Fibroblast of upper back skin (primary cell): ENCODE data around the gene PRAMEF5.
"Not testable (repeated sequence)": the region's sequence is repeated elsewhere in the genome, so short reads cannot be mapped to it uniquely, and the experiment has no call there.

Source experiments
- DNase-seq: peaks from one replicate; pipeline ENCODE4 v3.0.0-alpha.2; 2013

PRAMEF5 gene

DNA sequence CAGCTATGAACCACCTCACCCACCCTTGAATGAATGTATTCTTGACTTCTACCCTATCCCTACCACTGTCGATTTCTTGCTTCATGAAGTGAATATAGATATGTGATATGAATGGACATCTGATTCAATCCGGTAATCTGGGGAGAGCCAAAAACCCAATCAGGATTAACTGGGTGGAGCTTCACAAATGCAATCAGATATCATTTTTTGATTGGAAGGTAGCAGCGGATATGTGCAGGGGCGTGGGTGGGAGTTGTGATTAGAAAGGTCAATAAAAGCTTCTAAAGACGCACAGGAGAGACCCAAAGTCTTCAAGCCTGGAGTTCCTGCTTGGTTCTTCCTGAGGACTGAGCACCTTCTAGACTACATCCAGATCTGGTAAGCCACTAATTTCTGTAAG, at the start of gene PRAMEF5:
TSS of gene PRAMEF5 (plus strand) at position 301 of the 400 bp plus-strand sequence. CDS start 5,071 bp downstream, outside the sequence.
- not testable (repeated sequence) for DNase-seq

DNA sequence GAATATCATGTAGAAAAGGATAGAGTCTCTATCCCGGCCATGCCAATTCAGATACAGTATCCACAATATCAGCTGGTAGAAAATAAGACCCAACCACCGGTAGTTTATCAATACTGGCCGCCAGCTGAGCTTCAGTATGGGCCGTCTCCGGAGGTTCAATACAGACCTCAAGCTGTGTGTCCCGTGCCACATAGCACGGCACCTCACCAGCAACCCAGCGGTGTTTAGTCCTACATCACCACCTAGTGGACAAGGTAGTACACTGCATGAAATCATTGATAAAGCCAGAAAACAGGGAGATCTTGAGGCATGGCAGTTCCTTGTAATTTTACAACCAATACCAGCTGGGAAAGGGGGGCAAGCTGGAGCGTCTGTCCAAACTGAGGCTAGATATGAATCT, 45.3 kb upstream of the PRAMEF5 start:
- DNase-seq: not testable (repeated sequence)

DNA sequence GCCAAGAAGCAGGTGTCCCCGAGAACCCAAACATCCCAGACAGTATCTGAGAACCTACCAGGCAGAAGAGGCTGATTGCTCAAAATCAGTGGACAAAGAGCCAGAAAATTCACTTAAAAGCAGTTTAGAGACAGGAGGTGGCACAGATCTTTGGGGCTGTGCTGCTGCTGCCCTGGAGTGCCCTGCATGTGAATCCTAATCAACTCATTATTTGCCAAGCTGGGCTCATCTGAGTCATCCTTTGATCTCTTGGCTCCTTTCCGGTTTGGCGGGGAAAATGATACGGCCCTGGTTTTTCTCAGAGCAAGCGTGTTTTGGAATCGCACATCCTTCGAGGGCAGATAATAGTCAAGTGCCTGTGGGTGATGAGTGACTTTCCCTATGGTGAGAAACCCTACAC, 37.4 kb upstream of the PRAMEF5 start:
- not testable (repeated sequence) for DNase-seq

DNA sequence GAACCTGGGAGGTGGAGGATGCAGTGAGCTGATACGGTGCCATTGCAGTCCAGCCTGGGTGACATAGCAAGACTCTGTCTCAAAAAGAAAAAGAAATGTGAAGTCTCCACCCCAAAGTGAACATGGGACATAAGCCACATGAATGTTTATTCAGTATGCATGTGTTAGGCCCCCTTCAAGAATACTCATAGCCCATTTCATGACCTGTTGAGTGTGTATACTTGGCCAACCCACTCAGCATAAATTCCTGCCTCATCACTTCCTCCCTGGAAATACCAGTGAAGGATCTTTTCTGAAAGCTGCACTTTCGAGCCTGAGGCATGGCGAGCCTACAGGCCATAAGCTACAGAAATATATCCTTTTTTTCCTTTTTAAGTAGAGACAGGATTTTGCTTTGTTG, 34.8 kb upstream of the PRAMEF5 start:
- DNase-seq: not testable (repeated sequence)

DNA sequence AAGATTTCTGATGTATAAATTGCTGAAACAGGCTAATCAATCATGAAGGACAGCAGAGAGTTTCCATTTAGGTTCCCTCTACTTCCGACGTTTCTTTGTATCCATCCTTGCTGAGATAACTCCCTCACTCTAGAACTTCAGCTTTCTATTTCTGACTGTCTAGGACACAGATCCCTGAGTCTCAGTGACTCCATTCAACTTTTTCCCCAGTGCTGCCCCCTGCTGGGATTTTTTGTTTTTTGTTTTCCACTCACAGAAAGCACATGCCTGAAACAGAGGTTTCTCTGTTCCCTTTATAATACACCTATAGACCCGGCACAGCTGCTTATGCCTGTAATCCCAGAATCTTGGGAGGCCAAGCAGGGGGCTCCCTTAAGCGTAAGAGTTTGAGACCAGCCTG, 31.2 kb upstream of the PRAMEF5 start:
- DNase-seq: not testable (repeated sequence)

DNA sequence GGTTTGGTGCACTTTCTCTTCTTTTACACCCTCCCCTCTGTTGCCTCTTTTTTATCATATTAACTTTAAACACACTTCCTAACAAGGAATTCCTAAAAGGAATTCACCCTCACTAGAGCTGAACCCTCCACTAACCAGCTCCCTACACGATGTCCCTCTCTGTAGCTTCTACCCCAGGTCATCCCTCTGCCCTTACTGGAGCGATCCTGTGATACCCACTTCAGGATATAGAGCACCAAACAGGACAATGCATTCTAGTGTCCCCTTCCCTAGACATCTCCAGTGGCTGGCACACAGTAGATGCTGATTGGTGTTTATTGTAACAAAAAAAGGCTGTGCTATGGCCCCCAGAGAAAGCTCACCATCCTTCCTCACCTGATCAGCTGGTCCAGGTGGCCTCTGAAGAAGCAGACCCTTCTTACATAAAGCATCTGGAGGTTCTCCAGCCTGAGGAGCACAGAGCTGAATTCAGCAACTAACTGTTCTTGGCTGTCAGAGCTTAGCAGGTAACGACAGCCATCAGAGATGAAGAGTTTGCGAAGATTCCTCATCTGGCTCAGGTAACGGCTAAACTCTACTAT, 29.4 kb upstream of the PRAMEF5 start:
- no peak for DNase-seq

DNA sequence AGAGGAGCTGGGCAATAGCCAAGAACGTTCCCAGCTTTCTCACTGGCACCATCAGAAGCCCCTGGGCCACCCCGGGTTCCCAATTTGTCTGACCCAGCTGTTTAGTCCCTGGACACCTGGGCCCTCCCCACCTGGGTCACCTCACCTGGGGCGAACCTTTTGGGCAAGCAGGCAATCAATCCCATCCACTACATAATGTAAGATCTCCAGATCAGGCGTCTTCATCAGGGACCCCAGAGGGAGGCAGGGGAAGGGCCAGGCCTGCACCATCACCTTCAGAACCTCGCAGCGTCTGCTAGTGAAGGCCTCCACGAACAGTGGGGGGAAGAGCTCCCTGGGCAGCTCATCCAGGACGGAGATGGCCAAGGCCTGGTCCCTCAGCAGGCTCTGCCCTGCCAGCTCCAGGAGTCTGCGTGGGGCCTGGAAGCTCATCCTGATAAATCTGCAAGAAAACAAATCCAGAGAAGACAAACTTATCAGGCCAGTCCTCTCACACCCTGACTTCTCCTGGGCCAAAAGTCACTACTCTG, 28.3 kb upstream of the PRAMEF5 start, which contains the start of gene PRAMEF18:
TSS of gene PRAMEF18 (minus strand) at position 480 of the 530 bp plus-strand sequence. CDS start at position 432, 48 bp downstream.
- not testable (repeated sequence) for DNase-seq

DNA sequence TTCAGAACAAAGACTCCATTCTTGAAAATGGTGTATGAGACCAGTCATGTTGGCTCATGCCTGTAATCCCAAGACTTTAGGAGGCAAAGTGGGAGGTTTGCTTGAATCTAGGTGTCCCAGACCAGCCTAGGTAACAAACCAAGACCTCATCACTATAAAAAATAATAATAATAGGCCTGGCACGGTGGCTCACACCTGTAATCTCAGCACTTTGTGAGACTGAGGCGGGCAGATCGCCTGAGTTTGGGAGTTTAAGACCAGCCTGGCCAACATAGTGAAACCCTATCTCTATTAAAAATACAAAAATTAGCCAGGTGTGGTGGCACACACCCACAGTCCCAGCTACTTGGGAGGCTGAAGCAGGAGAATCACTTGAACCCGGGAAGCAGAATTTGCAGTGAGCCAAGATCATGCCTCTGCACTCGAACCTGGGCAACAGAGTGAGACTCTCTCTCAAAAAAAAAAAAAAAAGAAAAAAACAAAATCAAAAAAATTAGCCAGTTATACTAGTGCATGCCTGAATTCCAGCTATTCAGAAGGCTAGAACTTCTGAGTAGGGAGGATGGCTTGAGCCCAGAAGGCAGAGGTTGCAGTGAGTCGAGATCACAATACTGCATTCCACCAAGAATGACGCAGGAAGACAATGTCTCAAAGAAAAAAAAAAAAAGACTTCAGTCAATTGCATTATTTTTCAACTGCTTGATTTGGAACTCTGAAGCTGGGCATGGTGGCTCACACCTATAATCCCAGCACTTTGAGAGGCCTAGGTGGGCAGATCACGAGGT, 26.5 kb upstream of the PRAMEF5 start:
- DNase-seq: not testable (repeated sequence)

DNA sequence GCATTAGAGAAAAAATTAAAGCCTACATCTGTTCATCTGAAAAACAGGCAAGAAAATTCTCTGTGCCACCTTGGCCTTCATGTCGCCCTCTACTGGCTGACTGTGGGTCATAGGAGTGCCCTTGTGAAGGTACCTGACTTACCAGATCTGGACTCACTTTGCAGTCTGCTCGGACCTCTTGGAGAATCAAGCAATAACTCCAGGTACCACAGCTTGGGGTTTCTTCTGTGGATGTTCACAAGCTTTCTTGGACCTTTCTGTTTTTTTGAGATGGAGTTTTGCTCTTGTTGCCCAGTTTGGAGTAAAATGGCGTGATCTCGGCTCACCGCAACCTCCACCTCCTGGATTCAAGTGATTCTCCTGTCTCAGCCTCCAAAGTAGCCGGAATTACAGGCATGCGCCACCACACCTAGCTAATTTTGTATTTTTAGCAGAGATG, 25.6 kb upstream of the PRAMEF5 start:
- DNase-seq: no peak

DNA sequence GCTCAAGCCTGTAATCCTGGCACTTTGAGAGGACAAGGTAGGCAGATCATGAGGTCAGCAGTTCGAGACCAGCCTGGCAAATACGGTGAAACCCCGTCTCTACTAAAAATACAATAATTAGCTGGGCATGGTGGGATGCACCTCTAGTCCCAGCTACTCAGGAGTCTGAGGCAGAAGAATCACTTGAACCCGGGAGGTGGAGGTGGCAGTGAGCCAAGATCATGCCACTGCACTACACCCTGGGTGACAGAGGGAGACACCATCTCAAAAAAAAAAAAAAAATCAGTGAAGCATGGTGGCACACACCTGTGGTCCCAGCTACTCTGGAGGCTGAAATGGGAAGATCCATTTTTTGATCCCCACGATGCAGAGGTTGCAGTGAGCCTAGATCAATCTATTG, 23.9 kb upstream of the PRAMEF5 start:
- not testable (repeated sequence) for DNase-seq

DNA sequence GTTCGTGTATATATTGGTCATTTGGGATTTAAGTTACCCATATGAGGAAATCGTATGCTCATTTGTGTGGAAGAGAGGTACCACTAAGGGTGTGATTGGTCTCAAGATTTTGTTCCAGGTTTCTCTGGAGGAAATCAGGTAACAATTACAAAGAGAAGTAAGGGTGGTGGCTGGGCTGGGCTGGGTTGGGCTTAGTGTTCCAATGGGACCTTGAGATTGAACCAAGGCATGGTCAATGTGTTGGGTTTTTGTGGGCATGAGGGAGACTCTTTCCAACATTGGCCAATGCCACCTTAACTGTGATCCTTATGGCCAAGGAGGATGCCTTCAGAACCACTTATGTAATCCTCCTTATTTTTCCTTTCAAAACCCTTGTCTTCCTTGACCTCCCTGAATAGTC, 23.4 kb upstream of the PRAMEF5 start:
- DNase-seq: not testable (repeated sequence)

DNA sequence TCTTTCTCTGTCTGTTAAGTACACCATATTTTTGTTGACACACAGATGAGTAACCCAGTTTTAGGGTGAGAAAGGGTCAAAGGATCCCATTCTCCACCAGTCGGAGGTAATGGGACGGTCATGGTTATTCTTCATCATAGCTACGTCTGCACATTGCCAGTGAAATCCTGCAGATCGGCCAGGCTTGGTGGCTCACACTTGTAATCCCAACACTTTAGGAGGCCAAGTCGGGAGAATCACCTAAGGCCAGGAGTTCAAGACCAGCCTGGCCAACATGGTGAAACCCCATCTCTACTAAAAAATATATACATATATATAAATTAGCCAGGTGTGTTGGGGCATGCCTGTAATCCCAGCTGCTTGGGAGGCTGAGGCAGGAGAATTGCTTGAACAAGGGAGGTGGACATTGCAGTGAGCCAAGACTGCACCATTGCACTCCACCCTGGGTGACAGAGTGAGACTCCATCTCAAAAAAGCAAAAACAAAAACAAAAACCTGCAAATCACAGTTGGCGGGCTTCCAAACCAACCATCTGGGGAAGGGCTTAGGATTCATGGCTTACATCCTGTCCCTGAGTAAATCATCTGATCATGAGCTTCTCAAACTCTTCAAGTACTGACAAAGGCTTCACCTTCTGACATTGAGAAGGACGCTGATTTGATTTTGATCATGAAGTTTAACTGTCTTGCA, 22.8 kb upstream of the PRAMEF5 start:
- not testable (repeated sequence) for DNase-seq

DNA sequence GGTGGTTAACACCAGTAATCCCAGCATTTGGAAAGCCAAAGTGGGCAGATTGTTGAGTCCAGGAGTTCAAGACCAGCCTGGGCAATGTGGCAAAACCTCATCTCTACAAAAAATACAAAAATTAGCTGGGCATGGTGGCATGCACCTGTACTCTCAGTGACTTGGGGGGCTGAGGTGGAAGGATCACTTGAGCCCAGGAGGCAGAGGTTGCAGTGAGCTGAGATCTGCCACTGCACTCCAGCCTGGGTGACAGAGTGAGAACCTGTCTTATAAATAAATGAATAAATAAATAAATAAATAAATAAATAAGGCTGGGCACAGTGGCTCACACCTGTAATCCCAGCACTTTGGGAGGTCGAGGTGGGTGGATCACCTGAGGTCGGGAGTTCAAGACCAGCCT, 21.9 kb upstream of the PRAMEF5 start:
- not testable (repeated sequence) for DNase-seq

DNA sequence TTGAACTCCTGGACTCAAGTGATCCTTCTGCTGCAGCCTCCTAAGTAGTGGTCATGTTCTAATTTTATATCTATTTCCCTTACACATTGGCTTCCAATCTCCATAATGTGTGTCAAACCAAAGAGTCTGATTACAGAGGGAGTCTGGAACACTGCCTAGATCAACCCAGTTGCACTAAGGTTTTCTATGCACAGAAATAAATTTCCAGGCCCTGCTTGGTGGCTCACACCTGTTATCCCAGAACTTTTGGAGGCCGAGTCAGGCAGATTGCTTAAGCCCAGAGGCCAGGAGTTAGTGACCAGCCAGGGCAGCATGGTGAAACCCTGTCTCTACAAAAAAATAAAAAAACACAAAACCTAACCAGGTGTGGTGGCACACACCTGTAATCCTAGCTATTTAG, 19.9 kb upstream of the PRAMEF5 start:
- DNase-seq: not testable (repeated sequence)

DNA sequence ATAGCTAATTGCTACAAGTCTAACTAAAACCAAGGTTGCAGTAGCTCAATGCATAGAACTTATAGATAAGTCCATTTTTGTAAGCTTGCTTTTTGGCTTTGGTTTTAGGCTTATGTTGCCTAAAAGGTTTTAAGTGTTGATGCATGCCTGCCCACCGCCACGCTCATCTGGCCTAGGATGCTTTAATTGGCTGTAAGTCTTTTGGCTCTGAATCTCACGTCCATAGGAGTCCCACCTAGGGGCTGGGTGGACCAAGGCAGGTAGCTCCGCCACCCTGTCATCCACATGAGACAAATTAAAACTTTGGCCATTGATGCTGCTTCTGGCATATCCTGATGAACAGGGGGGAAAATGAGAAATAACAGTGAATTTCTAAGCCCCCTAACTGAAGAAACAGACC, 16.4 kb upstream of the PRAMEF5 start:
- not testable (repeated sequence) for DNase-seq

DNA sequence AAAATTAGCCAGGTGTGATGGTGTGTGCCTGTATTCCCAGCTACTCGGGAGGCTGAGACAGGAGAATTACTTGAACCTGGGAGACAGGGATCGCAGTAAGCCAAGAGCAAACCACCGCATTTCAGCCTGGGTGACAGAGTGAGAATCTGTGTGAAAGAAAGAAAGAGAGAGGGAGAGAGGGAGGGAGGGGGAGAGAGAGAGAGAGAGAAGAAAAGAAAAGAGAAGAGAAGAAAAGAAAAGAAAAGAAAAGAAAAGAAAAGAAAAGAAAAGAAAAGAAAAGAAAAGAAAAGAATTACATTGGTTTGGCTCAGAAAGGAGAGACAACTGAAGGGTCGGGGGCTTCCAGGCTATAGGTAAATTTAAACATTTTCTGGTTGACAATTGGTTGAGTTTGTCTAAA, 14.4 kb upstream of the PRAMEF5 start:
- not testable (repeated sequence) for DNase-seq

DNA sequence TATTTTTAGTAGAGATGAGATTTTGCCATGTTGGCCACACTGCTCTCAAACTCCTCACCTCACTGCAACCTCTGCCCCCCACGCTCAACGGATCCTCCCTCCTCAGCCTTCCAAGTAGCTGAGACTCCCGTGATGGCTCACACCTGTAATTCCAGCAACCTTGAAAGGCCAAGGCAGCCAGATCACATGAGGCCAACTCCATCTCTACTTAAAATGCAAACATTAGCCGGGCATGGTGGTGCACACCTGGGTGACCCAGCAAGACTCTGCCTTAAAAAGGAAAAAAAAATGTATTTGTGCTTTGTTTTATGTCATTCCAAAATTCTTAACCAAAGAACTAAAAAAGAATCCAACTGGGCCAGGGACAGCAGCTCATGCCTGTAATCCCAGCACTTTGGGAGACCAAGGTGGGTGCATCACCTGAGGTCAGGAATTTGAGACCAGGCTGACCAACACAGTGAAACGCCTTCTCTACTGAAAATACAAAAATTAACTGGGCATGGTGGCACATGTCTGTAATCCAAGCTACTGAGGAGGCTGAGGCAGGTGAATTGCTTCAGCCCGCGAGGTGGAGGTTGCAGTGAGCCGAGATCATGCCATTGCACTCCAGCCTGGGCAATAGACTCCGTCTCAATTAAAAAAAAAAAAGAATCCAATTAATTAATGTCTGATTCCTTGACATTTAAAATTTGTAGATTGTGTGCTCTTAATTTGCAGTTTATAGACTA, 10.3 kb upstream of the PRAMEF5 start:
- DNase-seq: not testable (repeated sequence)

DNA sequence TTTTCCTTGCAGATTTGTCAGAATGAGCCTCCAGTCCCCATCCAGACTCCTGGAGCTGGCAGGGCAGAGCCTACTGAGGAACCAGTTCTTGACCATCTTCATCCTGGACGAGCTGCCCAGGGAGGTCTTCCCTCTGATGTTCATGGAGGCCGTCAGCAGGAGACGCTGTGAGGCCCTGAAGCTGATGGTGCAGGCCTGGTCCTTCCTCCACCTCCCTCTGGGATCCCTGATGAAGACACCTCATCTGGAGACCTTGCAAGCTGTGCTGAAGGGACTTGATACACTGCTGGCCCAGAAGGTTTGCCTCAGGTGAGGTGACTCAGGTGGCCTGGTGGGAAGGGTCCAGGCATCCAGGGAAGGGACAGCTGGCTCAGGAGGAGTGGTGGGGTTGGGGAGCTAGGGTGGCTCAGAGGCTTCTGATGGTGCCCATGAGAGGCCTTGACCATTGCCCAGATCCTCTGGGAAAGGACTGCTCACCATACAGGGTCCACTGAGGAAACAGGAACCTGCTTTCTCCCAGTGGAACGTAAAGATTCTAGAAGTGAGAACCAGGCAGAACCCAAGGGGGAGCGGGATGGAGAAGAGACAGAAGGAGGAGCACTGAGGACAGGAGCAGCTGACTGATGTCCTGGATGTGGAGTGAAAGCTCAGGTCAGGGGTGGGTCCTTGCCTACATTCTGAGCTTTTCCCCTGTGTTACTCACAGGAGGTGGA, 8.0 kb upstream of the PRAMEF5 start:
- DNase-seq: not testable (repeated sequence)

DNA sequence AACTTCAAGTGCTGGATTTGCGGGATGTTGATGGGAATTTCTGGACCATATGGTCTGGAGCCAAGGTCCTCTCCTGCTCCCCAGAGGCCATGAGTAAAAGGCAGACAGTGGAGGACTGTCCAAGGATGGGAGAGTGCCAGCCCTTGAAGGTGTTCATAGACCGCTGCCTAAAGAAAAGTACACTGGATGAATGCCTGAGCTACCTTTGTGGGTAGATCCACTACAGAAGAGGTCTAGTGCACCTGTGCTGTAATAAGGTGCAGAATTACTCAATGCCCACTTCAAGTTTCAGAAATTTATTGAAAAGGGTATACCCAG, 7.5 kb upstream of the PRAMEF5 start:
- not testable (repeated sequence) for DNase-seq

DNA sequence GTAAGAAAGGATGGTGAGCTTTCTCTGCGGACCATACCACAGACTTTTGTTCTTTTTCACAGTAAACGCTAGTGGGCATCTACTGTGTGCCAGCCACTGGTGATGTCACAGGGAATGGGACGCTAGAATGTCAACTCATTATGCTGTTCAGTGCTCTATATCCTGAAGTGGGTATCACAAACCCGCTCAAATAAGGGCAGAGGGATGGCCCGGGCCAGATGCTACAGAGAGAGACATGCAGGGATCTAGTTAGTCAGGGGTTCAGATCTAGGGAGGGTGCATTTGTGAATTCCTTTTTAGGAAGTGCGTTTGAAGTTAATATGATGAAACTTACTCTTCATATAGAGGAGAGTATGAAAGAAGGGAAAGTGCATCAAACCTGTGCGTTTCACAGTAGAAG, 6.9 kb upstream of the PRAMEF5 start:
- DNase-seq: not testable (repeated sequence)

DNA sequence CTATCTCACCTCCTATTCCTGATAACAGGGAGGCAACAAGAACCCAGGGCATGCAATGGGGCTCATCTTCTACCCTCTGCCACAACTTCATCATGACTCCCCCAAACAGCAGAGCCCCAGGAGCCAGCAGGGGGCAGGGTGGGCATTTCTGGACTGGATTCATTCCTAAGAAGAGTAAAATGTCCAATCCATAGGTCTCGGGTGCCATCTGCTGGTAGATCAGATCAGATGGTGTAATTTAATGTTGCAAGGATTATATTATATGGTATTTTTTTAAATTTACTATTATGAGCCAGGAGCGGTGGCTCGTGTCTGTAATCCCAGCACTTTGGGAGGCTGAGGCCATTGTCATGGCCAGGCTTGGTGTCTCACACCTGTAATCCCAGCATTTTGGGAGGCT, 11.1 kb downstream of the PRAMEF5 start:
- DNase-seq: not testable (repeated sequence)

DNA sequence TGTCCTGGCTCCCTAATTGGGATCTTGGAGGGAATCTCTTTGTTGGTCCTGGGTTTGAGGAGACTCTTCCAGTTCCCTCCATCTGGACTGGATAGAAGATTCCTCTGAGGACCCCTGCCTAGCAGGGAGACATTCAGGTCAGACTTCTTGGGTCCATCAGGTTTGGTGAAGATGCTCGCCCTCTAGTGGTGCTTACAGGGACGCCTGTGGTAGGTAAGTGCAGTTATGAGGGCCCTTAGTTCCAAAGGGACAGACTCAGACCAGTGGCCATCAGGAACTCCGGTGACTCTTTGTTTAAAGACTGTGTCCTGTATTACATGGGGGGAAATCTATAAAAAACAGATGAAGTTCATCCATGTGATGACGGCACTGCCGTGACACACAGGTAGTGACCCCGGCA, 23.0 kb downstream of the PRAMEF5 start:
- DNase-seq: not testable (repeated sequence)
